ENCODE data around the gene SRSF12. TPM values are rescaled to one million over a fixed set of nuclear protein-coding genes. Genes with fewer than 3 reads are reported as not detected.

Gene SRSF12
- total and polyA plus RNA-seq, 9 of the 15 experiments (the other 6 are each of a cell fraction or from before 2014, with no cell fraction given) = not detected

DNA sequence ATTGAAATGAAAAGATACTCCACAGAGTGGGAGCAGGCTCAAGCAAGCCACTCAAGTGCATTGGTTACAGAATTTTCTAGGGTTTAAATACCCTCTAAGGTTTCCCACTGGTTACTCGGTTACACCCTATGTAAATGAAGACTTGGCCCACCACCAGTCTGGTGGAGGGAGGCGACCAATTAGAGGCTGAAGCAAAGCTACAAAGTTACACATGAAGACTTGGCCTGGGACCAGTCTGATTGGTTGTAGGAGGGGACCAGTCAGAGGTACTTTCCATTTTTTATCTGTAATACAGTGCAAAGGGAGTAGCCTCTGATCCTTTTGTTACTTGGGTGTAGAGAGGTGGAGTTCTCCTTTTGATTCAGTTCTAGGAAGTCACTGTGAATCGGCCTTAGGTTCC is 7.6 kb downstream of the SRSF12 start:
- FAIRE-seq (no peak), ATAC-seq (peak; percentile 28; the same call in 2 of the 3 replicates), DNase-seq (ENCODE audit: extremely low read depth in 1 of 4, low spot score in 3 of 4) (no peak)
- ChIA-PET POLR2A (no interaction called here), CTCF (ENCODE audit: low intra/inter-chr PET ratio) (no interaction called here)
- Histone ChIP-seq H4K20me1 (replicated peaks; ENCODE audit: control insufficient read depth, insufficient read depth, low read length) (no peaks in the 10 kb centered on the region), H3K9ac (ENCODE audit: insufficient read depth in 1 of 2, low read depth in 2 of 2, low read length in 2 of 2) (no peak overlapping the region), H3K9me3 (replicated peaks; ENCODE audit: control insufficient read depth, insufficient read depth, low read depth, low read length) (no peaks in the 10 kb centered on the region), H3K4me1 (replicated peaks in 1 of 2; ENCODE audit: control insufficient read depth in 2 of 2, insufficient read depth in 2 of 2, low read length in 2 of 2) (no peaks in the 10 kb centered on the region), H3K27ac (ENCODE audit: extremely low read depth, low read depth, low read length) (no peak overlapping the region), H3K4me3 (no peak overlapping the region), H2AFZ (ENCODE audit: low read depth, low read length) (no peak overlapping the region), H3K4me2 (ENCODE audit: insufficient read depth, low read length) (no peak overlapping the region), H3K9me1 (ENCODE audit: control insufficient read depth, insufficient read depth, low read length) (no peaks in the 10 kb centered on the region), H3K27me3 (ENCODE audit: control insufficient read depth in 2 of 2, insufficient read depth in 2 of 2, low read length in 2 of 2) (peaks cover 0 to 2% of the 10 kb centered on the region in 2 experiments; a peak in 2 of 5 replicates), H3K36me3 (ENCODE audit: control insufficient read depth, insufficient read depth, low read length) (no peaks in the 10 kb centered on the region), H3K79me2 (ENCODE audit: control insufficient read depth, insufficient read depth, low read length) (no peaks in the 10 kb centered on the region)
- 6% methylated on average over 3 of the region's 3 CpGs for WGBS (ENCODE audit: insufficient coverage, low coverage, missing lambda C conversion rate)
- intact Hi-C loops (cut with micrococcal nuclease) (no loop called here), in situ Hi-C loops (cut with MboI) (no loop called here)
- no TSS peak for BruUV-seq (replicated peaks)
- no peak for TF ChIP-seq ZNF431 (CRISPR knock-in tag; IDR thresholded peaks at IDR 0.05)
- TF ChIP-seq EZH2 (IDR thresholded peaks at IDR 0.05; ENCODE audit: borderline replicate concordance, low read depth, low read length) = no peak
- TF ChIP-seq CBX1 (IDR thresholded peaks at IDR 0.05; ENCODE audit: low read depth) = no peak
- no peak for TF ChIP-seq ARHGAP35 (IDR thresholded peaks at IDR 0.05; ENCODE audit: partially characterized antibody)

DNA sequence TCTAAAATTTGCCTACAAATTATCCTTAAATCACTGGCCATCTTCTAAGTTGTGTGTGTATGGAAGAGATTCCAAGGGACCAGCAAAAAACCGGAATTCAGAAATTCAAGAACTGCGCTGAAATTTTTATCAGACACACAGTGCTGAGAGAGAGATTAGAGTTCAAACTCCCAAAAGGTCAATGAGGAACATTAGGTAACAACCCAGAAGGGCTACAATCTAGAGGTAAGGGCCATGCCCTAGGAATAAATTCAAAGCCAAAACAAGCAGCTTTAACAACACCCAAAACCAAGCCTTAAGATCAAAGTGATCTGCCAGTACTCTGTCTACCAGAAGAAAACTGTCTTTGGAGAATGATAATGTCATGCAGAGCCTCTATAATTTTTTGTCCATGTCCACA is 17.8 kb downstream of the SRSF12 start:
- Histone ChIP-seq H3K4me1 (replicated peaks in 1 of 2; ENCODE audit: control insufficient read depth in 2 of 2, insufficient read depth in 2 of 2, low read length in 2 of 2) (no peaks in the 10 kb centered on the region), H2AFZ (ENCODE audit: low read depth, low read length) (no peak overlapping the region), H3K79me2 (ENCODE audit: control insufficient read depth, insufficient read depth, low read length) (no peaks in the 10 kb centered on the region), H3K9me3 (replicated peaks; ENCODE audit: control insufficient read depth, insufficient read depth, low read depth, low read length) (no peaks in the 10 kb centered on the region), H3K4me3 (no peak overlapping the region), H4K20me1 (replicated peaks; ENCODE audit: control insufficient read depth, insufficient read depth, low read length) (no peaks in the 10 kb centered on the region), H3K9me1 (ENCODE audit: control insufficient read depth, insufficient read depth, low read length) (no peaks in the 10 kb centered on the region), H3K36me3 (ENCODE audit: control insufficient read depth, insufficient read depth, low read length) (no peaks in the 10 kb centered on the region), H3K4me2 (ENCODE audit: insufficient read depth, low read length) (no peak overlapping the region), H3K27ac (ENCODE audit: extremely low read depth, low read depth, low read length) (no peak overlapping the region), H3K27me3 (ENCODE audit: control insufficient read depth in 2 of 2, insufficient read depth in 2 of 2, low read length in 2 of 2) (peaks cover 2 to 6% of the 10 kb centered on the region in 2 experiments; a peak in 2 of 5 replicates), H3K9ac (ENCODE audit: insufficient read depth in 1 of 2, low read depth in 2 of 2, low read length in 2 of 2) (no peak overlapping the region)
- in situ Hi-C loops (cut with MboI) = no loop called here
- WGBS (ENCODE audit: insufficient coverage, low coverage, missing lambda C conversion rate) = 3% methylated on average over 2 of the region's 2 CpGs
- ChIA-PET POLR2A (interaction anchor here (0.7 to 1.8 kb wide), 2 partner anchors 16 to 27 kb away, joined by 3 to 5 read pairs; no protein-coding TSS in a partner anchor), CTCF (ENCODE audit: low intra/inter-chr PET ratio) (no interaction called here)
- TF ChIP-seq GATAD2A (IDR thresholded peaks at IDR 0.05) (no peak), HNRNPUL1 (IDR thresholded peaks at IDR 0.05; ENCODE audit: low read length) (no peak), SP1 (CRISPR knock-in tag; IDR thresholded peaks at IDR 0.05) (no peak), CHD4 (IDR thresholded peaks at IDR 0.05; ENCODE audit: insufficient read depth, insufficient replicate concordance, low read depth, low read length, poor library complexity, severe bottlenecking) (no peak), ZNF444 (CRISPR knock-in tag; IDR thresholded peaks at IDR 0.05) (no peak), CSDE1 (IDR thresholded peaks at IDR 0.05) (no peak), NCOA1 (IDR thresholded peaks at IDR 0.05; ENCODE audit: low read depth) (no peak)
- DNase-seq (ENCODE audit: extremely low read depth in 1 of 4, low spot score in 3 of 4) = no peak
- ATAC-seq = no peak
- intact Hi-C loops (cut with micrococcal nuclease) = no loop called here
- no peak for FAIRE-seq
- BruUV-seq (replicated peaks) = no TSS peak

Measured in K562 (cell line).